Activated T-helper 9 cell treated with anti-CD3 and anti-CD28 coated beads, Interleukin-2, amount 50 U/mL, for 16 hours (primary cell): ENCODE measurements around the gene ITGBL1.

Source experiments
- DNase-seq: peaks from one replicate; pipeline ENCODE4 v3.0.0-alpha.2; 2020; ENCODE audit warnings: low read depth

The ITGBL1 gene

DNA sequence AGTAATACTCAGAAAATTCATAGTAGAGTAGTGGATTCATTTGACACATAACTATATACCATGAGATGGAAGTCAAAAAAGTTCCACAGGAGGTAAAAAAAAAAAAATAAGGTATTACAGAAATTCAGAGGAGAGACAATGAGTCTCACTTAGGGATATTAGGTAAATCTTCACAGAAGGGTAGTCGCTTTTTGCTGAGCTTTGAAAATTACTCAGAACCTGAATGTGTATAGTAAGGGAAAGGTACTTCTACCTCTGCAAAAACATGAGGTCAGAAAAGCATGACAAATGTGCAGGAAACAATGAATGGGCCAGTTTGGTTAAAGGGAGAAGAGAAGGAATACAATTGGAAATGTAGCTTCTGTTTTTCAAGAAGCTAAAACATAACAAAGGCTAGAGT lies 250.6 kb downstream of the ITGBL1 start:
- DNase-seq: no peak

DNA sequence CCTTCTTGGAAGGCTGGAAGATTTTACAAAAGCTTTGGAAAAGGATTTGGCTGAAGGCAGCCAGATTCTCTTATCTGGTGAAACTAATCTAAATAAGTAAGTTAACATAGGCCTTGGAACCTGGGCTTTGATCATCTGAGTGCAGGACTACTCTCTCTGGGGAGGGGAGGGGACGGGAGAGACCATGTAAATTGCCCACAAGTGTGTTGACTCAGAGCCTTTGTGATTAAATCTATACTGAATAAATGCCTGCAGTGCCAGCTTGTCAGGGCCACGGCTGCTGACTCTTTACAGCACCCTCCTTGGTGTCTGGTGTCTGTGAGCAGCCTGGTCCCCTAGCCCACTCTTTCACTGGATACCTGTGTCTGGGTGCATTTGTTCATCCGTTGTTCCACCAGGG lies 251.4 kb downstream of the ITGBL1 start:
- DNase-seq: no peak

DNA sequence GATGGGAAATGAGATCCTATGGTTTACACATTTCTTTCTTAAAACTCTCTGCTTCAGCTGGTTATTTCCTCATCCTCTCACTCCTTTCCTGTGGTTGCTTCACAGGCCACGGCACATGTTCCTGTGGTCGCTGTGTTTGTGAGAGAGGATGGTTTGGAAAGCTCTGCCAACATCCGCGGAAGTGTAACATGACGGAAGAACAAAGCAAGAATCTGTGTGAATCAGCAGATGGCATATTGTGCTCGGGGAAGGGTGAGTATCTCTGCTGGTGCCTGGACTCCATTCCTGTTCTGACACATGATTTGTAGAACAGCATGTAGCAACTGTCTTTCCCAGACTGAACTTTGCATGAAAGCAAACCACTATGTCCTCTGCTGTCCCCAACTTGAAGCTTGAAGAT lies 254.2 kb downstream of the ITGBL1 start:
- no peak for DNase-seq

DNA sequence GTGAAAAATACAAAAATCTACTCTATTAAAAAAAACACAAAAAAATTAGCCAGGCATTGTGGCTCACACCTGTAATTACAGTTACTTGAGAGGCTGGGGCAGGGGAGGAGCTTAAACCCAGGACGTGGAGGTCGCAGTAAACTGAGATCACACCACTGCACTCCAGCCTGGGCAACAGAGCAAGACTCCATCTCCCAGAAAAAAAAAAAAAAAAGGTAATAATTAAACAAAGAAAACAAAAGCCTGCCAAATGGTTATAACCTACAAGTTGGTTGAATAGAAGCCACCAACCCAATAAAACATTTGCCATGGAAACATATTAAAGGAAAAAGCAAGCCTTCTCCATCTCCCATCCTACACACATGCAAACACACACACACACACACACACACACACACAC lies 255.2 kb downstream of the ITGBL1 start:
- no peak for DNase-seq

DNA sequence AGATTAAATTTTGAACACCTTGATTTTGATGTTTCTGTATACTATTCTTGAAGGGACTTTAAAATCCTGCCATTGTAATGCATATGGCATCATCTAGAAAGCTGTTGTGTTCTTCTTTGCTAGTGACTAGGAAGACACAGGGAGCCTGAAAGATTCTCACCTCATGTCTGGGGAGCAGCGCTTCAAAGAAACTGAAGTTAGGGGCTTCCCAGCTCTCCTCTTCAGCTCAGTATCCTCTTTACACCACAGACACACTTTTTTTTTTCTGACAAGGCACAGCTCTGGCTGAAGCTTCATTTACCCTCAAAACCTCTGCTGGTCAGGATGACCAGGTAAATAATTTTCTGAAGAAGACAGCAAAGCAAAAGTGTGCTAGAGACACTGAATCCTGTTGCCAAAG lies 255.6 kb downstream of the ITGBL1 start:
- DNase-seq: no peak

DNA sequence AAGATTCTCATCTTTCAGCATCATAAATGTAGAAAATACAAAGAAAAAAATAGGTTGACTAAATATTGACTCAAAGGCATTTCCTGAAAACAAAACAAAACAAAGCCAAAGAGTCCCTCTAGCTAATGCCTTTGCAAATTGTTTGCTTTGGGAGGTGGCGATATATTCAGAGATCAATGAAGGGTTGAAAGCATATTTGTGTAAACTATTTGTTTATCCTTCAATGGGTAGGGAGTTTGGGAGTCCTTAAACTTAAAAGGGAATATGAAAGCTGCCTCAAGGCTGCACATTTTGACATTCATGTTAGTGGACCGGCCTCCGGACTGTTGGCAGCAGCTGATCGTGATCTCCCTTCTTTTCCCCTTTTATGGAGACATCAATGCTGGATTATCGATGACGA lies 257.5 kb downstream of the ITGBL1 start:
- no peak for DNase-seq

DNA sequence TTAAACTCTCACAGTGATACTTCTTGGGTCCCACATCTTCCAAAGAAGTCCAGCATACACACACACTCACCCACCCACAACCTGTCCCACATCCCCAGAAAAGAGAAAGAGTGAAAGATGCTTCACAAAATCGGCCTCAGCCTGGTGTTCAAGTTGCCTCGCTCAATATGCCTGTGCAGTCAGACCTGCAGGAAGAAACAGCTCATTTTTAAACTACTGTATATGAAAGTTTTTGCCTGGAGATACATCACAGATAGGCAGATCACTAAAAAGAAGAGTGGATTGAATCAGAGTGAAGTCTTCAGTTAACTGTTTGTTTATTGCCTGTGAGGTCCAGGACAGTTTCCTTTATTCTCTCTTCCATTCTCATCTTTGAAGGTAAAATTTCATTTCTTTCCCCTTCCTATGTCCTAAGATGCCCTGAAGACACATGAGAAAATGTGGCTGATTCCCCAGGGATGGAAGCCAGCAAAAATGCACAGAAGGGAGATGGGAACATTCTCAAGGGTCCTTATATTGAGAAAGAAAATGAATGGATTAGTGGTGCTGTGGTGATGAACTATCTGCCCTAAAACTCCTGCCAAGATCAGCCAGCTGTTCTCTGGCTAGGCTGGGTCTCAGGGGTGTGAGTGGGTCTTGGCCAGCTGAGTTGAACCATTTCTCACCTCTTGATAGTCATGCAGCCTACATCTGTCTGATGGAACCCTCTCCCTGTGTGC lies 259.0 kb downstream of the ITGBL1 start:
- DNase-seq: no peak

DNA sequence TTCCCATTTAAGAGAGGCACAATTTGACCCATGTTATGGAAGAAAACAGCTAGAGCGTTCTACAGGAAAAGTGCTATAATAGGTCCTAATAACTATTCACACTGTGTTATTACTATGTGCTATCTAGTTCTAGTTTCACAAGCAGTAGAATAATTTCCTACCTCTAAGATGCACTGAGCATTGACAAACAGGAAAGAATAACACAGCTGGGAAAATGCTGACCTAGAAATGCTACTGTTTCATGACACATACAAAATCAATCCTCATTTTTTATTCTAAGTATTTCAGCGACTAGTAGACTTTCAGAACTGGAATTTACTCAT lies 259.5 kb downstream of the ITGBL1 start:
- no peak for DNase-seq

DNA sequence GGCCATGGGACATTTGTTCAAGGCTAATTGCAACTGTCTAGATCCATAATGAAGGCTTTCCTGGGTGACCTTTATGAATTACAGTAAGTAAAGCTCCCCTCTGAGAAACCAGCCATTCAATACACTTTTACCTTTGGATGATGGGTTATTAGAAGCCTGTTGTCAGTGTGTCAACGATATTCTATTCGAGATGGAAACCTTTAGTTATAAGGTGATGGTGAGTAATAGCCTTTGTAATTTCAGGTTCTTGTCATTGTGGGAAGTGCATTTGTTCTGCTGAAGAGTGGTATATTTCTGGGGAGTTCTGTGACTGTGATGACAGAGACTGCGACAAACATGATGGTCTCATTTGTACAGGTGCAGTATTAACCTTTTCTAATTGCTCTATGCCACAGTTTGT lies 261.7 kb downstream of the ITGBL1 start:
- DNase-seq: no peak

DNA sequence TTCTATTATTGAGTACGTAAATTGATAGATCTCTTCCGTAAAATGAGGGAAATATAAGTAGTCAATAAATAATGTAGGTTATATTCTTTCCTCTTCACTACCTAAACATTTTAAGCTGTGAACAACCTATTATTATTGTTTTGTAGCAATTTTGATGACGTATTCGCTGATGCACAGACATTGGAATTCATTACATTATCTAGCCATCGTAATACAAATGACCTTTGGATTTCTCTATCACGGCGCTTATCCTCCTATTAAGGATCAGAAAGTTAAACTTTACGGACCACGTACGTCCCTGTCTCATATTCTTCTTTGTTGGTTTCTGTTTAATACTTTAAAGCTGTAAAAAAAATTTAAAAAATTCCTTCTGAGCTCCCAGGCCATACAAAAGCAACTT lies 264.9 kb downstream of the ITGBL1 start:
- DNase-seq: no peak

DNA sequence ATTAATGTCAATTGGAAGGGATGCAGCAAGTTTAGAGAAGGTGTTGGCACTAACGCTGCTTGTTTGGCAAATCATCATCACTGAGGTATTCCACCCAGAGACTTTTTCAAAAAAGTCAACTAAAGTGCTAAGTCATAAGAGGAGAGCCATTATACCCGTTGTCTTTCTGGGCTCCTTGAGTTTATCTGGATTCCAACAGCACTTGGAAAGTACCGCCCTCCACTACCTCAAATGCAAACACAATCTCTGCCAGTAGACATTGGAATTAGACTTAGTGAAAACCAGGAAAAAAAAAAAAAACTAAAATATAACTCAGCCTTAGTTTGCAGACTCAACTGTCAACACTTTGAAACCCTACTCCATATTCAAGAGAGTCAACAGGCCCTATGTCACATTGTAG lies 266.0 kb downstream of the ITGBL1 start:
- no peak for DNase-seq

DNA sequence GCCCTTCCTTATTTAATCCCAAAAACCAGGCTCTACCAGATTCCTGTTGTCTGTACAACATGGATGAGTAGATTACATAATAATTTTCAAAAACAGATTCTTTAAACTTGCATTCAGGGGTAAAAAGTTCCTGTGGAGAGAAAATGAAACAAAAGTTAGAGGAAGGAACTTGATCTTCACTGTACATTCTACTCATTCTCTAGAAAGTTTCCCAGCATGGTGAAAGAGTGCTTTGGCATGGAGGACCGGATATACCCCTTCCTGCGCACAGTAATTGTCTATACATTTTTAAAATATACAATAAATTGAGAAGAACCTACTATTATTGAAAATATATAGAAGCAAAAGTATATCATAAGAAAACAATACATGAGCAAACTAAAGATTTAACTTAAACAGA lies 274.2 kb downstream of the ITGBL1 start:
- no peak for DNase-seq

DNA sequence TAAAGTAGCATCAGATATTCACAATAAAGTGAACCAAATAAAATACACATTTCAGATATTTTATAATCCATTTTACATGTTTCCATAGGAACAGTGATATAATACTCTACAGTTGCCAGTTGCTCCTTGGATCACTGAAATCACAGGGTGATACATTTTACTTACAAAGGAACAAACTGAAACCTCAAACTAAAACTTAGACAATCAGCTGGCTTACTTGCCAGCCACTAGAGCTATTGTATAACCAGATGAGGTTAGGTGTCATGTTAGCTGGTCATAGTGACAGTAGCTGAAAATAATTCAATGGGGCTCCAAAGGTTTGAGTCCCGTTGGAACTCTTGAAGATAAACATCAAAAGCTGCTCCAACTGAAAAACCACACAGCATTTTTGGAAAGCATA lies 274.6 kb downstream of the ITGBL1 start:
- no peak for DNase-seq

DNA sequence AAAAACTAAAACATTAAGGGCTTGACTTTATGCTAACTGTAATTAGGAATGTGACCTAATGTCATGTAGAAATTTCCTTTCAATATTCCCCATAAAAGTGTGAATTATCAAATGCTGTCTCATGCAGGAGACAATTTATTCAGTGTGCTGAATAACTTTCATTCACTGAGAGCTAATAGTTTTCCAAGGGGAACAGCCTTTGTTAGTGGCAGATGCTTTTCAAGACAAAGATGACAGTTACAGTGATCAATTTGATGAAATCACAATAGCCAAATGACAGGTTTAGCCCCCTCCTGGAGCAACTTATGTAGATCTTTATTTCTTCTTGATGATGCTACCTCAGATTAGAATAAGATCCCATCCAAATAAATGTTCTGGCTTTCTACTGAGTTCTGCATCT lies 275.5 kb downstream of the ITGBL1 start:
- no peak for DNase-seq

DNA sequence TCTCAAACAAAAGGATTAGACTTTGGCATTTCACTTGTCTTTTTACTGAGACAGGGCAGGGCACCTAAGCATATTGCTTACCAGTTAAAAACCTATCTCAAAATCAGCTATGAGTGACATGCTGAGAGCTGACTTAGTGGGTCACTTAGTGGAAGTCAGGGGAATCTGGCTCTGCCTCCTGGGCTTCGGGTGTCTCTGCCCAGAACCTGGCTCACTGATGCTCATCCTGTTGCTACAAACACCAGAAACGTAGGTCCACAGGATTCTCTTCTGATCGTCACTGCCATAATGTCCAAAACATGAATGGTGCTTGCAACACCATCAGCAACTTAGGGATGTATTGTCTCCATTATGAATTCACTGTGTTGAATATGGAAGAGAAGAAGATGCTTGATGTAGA lies 276.1 kb downstream of the ITGBL1 start:
- no peak for DNase-seq

DNA sequence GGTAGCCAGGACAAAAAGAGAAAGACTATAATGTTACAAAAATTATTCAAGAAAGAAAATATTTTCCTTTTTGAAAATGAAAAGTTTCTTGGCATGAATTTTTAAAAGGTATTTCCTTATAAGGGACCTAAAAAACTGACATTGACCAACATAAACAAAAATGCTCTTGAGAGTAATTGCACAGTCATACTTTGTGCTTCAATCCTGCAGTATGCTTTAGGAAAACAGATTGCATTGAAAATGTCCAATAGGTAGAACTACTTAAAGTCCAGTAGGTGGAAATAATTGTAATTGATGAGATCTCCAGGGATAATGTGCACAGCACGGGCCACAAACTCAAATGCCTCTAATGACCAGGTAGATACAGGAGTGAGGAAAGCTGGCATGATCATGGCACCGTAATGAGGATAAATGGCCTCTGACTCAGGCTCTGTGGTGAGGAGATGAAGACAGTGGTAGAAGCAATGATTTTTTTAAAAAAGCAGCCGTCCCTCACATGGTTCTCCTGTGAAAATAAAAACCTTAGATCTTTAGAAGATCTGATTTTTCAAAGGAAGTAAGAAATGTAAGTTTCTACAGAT lies 278.0 kb downstream of the ITGBL1 start:
- DNase-seq: no peak

DNA sequence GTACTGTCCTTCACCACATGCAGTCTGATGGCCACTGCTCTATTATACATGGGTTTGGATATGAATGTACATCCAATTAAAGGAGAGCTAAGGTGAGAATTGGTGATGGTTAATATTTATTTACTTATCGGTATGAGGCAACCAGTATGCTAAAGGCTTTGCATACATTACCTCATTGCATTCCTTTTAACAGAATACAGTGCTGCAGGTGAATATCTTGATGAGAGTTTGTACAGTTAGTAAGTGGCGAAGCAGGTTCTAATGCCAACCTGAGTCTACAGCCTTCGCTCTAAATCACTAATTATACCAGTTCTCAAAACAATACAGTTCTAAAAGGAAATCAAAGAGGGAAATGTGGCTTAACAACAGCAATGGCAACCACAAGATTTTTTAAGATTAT lies 284.1 kb downstream of the ITGBL1 start:
- no peak for DNase-seq

DNA sequence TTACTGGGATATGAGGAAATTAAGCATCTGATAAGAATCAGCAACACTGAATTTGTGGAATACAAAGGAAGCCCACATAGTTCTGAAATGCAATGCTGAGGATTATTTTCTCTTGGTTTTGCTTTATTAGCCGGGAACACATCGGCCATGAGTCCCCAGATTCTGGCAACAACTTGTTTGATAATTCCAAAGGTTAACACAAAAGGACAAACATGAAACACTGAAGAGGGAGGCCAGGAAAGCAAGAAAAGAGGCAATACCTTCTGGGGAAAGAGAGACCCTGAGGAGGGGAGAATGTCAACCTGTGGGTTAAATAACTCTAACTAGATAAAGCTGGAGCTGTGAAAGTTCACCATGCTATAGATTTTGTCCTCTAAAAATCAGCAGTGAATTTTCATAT lies 285.9 kb downstream of the ITGBL1 start:
- no peak for DNase-seq

DNA sequence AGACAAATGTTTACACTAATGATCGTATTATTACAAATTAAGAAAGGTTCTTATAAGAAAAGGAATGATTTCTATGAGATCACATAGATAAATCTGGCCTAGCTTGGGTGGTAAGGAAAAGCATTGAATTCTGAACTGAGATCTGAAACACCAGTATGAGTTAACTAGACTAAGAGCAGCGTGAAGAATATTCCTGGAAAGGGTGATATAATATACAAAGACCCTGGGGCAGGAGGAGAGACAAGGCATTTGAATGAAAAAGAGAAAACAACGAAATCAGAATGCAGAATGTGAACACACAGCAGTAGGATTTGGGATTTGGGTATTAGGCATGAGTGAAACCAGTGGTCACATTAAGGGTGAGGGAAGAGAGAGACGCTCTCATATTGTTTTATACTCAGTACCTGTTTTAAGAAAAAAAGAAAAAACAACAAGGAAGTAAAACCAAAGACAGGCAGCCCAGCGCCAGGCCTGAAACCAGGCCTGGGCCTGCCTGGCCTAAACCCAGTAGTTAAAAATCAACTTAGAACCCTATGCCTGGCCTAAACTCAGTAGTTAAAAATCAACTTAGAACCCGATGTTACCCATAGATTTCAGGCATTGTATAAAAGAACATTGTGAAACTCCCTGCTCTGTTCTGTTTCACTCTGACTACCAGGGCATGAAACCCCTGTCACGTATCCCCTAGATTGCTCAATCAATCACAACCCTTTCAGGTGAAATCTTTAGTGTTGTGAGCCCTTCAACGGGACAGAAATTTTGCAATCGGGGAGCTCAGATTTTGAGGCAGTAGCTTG lies 287.1 kb downstream of the ITGBL1 start:
- no peak for DNase-seq

DNA sequence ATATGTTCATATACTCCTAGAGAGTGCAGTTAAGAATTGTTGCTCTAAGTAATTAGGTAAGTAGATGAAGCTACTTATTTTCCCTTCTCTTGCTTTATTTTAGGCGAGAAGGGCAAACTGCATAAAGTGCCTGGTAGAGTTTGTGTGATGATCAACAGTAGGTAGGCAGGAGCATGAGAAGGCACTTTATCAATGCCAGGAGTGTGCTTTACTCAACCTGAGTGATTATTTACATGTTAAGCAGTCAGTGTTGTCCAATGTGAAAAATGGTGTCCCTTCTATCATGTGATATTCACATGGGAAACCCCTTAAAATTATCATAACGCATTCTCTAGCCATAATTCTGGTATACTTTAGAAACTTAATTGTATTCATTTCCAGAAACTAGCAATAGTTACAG lies 294.0 kb downstream of the ITGBL1 start:
- no peak for DNase-seq

DNA sequence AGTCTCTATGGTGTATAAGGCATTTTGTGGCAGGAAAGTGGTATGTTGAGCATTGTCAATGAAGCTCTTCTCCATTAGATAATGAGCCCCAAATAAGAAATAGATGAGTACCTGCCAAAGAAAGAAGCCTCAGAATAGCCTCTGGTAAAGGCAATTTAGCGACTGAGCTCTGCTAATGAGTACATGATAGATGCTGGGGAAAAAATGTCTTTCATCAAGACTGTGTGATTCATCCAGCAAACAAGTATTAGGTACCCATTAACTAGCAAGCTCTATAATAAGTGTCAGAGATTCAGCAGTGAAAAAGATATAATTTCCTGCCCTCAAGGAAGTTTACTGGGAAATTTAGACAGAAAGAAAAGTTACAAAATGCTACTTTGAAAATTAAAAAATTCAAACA lies 294.6 kb downstream of the ITGBL1 start:
- DNase-seq: no peak

DNA sequence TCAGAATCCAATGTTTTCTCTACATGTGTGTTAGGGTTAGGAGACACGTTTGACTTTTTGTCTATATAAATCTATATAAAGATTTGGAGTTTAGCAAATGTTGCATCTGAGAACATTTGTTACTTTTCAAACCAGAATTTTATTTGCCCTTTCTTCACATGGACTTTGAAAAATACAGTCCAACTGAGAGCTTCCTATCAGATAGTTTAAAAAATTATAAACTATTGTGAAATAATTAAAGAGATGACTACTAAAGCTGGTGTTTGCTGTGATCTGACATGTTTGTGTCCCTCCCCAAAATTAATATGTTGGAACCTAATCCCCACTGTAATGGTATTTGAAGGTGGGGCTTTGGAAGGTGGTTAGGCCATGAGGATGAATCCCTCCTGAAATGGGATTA lies 297.1 kb downstream of the ITGBL1 start:
- no peak for DNase-seq

DNA sequence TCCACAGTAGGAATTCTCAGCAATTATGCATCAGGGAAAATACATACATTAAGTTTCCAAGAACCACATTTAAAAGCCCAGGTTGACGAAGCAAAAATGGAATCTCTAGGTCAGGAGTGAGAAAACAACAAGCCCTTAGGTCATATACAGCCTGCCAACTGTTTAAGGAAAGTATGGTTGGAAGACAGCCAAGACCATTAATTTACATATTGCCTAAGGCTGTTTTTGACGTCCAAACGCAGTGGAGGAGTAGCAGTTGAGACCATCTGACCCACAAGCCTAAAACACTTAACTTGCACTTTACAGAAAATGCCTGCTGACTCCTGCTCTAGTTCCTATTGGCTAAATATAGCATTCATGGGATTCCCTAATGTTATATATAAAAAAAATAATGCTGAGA lies 299.0 kb downstream of the ITGBL1 start:
- DNase-seq: no peak

DNA sequence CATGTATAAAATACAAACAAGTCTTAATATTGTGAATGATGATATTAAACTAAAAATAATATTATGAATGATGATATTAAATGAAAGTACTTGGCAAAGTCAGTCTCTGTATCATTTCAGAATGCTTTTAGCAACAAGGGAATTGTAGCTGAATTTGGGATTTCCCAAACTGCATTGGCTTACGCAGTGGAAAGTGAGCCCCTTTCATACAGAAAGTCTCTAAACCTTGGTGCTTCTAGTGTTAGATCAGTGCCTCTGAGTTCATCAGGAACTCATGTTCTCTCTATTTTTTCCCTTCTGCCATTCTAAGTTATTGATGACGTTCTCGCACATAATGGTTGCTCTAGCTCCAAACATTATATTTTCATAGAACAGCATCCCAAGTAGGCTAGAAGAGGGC lies 300.0 kb downstream of the ITGBL1 start:
- DNase-seq: no peak
